NCI-H1105 (cell line): ENCODE results near the gene UPK3BL1.
"Not testable (repeated sequence)": the region's sequence is repeated elsewhere in the genome, so short reads cannot be mapped to it uniquely, and the experiment has no call there.

ENCODE experiments used
- DNase-seq: peaks from one replicate; lab custom pipeline; 2025; lab: John Stamatoyannopoulos, UW

Gene UPK3BL1, protein sequence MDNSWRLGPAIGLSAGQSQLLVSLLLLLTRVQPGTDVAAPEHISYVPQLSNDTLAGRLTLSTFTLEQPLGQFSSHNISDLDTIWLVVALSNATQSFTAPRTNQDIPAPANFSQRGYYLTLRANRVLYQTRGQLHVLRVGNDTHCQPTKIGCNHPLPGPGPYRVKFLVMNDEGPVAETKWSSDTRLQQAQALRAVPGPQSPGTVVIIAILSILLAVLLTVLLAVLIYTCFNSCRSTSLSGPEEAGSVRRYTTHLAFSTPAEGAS

DNA sequence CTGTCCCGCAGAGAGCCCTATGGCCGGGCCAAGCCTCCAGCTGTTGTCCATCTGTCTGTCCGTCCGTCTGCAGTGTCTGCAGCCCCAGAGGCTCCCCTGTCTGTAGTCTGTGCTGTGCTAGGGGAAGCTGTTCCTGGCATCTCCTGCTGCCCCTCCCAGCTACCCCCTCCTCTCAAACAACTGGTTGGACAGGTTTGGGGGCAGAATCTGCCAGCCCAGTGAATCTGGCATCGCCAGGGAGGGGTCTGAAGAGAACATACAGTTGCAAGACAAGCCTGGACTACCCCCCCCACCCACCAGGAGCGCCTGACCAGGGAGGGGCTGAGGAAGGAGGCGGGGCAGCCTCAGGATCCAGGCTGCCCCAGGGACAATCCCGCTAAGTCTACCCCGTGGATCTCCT is at the start of gene UPK3BL1:
Gene UPK3BL1, minus strand, starts transcription at position 101 of the 400 bp plus-strand sequence. Its CDS starts 50 bp downstream, at position 51.
- not testable (repeated sequence) for DNase-seq

DNA sequence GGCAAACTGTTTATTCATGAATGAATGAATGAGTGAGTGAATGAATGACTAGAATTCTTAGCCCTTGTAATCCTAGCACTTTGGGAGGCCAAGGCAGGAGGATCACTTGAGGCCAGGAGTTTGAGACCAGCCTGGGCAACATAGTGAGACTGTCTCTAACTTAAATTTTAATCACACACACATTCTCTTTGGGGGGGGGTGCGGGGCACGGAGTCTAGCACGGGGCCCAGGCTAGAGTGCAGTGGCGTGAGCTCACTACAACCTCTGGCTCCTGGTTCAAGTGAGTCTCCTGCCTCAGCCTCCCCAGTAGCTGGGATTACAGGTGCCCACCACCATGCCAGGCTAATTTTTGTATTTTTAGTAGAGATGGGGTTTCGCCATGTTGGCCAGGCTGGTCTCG is 48.0 kb upstream of the UPK3BL1 start:
- DNase-seq, result not testable (repeated sequence)

- not testable (repeated sequence) for DNase-seq
Measured at GRCh38 chr7:102689436-102690282, 47.1 kb upstream of the UPK3BL1 start.

DNA sequence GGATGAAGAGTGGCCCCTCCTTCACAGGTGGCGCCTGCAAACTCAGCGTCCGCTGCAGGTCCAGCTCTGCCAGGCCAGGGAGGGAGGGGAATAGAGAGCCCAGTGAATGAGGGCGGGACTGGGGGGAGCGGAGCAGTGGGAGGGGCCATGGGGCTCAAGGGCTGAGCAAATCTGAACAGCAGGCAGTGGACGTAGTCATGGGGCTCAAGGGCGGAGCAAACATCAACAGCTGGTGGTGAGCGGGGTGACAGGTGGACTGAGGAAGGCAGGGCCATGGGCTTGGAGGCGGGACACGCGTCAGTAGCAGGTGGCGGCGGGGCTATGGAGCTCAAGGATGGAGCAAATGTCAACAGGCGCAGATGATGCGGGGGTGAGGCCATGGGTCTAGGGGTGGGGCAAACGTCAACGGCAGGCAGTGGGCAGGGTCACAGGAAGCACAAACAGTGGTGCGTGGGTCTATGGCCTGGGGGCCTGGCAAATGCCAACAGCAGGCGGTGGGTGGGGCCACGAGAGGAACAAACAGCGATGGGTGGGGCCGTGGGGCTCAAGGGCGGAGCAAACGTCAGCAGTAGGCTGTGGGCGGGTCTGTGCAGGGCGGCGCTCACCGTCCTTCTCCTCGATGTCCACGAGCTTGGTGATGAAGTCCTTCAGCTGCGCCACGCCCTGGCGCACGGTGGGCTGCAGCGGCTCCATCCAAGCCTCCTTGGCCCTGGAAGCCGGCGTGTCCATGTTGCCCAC is 45.9 kb upstream of the UPK3BL1 start:
- DNase-seq, result not testable (repeated sequence)

DNA sequence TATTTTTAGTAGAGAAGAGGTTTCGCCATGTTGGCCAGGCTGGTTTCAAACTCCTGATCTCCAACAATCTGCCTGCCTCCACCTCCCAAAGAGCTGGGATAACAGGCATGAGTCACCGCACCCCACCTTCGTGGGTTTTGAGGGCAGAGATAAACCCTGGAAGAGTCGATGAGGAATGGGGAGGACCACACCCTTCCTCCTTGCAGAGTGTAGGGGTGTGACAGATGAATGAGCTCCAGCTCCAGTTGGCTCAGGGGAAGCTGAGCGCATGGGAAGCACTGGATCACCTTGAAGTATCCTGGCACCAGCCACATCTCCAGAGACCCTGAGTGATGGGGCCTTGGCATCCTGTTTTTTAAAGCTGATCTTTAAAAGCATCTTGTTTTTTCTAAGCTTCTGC is 40.0 kb upstream of the UPK3BL1 start:
- DNase-seq, result not testable (repeated sequence)

DNA sequence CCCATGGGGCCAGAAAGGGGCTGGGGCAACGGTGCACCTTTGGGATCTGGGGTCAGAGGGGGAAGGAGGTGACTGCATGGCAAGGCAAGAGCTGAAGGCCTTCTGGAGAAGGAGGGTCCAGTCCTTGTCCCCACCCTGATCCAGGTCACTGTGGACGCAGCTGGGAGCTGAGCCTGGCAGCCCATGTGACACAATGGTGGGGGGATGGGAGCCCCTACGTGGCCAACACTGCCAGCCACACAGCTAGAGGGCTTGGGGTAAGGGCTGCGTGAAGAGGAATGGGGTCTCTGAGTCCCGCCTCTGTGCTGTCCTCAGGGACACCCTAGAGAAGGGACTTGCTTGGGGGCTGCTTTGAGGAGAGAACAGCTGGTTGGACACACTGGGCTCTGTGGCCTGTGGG is 38.2 kb upstream of the UPK3BL1 start:
- not testable (repeated sequence) for DNase-seq

- not testable (repeated sequence) for DNase-seq
Measured at GRCh38 chr7:102675545-102675944, 33.0 kb upstream of the UPK3BL1 start.

GRCh38 chr7:102673447-102674067 is 31.0 kb upstream of the UPK3BL1 start:
- not testable (repeated sequence) for DNase-seq

- not testable (repeated sequence) for DNase-seq
Measured at GRCh38 chr7:102671956-102672307, 29.3 kb upstream of the UPK3BL1 start.

GRCh38 chr7:102671166-102671955 is 28.8 kb upstream of the UPK3BL1 start, which contains the start of gene POLR2J2:
POLR2J2 (minus strand) TSS chr7:102671663; CDS start chr7:102671601, 62 bp downstream.
- not testable (repeated sequence) for DNase-seq

DNA sequence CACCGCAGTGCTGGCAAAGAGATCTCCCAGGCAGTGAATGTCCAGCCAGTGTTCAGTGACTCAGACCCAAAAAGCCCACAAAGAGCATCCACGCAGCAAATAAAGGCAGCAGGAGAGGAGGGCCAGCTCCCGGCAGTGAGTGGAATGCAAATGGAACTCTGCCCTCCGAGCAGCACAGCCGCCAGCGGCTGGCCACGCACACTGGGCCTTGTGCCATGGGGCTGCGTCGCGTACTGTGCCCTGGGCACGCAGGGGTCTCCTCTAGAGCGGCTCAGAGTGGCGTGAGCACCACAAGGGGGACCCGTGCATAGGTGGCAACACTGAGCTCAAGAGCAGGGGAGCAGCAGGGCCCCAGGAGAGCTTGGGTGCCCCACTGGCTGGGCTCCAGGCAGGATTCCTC is 24.9 kb upstream of the UPK3BL1 start:
- not testable (repeated sequence) for DNase-seq

- DNase-seq, result not testable (repeated sequence)
Measured at GRCh38 chr7:102666850-102667249, 24.3 kb upstream of the UPK3BL1 start.

- DNase-seq, result not testable (repeated sequence)
Measured at GRCh38 chr7:102664765-102665164, 22.2 kb upstream of the UPK3BL1 start.

DNA sequence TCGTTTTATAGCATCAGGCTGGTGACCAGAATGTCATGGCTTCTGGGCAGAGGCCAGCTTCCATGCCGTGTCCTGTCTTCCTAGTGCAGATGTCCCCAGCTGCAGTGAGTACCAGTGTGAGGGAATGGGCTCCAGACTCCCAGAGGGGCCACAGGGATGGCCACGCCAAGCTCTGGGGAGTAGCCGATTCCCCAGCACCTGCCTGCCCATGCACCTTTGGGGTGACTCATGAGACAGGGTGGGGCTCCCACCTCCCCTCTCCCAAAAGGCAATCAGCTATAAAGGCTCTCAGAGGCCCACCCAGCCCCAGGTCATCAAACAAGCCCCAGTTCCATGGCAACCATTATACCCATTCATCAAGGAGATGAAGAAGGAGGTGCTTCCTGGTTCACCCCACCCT is 7.3 kb upstream of the UPK3BL1 start, which contains the start of gene SPDYE2B:
Gene SPDYE2B, plus strand, starts transcription at position 396 of the 400 bp plus-strand sequence. CDS start 2,030 bp downstream, outside the sequence.
- DNase-seq, result not testable (repeated sequence)

DNA sequence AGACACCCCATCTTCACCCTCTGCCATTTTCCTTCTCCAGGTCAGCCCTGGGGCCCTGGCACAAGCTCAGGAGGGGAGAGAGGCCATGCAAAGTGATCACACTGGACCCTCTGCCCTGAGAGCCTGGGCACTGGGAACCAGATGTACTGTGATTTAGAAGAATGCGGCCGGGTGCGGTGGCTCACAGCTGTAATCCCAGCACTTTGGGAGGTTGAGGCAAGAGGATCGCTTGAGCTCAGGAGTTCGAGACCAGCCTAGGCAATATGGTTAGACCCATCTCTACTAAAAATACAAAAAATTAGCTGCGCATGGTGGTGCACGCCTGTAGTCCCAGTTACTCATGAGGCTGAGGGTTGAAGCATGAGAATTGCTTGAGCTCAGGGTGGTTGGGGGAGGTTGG is 5.2 kb upstream of the UPK3BL1 start:
- not testable (repeated sequence) for DNase-seq

GRCh38 chr7:102643404-102643803 is 813 bp upstream of the UPK3BL1 start:
- DNase-seq, result not testable (repeated sequence)

DNA sequence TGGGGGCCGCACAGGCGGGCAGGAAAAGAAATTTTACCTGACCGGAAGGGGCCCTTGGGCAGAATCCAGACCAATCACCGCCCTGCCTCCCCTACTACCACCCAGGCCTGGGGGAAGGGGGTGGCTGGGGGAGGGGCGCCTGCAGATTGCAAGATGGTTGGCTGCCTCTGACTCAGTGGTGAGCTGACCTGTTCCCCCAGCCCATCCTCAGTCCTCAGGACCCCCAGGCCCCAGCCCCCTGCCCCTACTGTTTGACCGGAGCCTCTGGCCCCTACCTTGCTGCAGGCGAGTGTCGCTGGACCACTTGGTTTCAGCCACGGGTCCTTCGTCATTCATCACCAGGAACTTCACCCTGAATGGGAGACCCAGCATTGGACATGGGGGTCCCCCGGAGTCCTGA is 3.7 kb downstream of the UPK3BL1 start:
- not testable (repeated sequence) for DNase-seq

DNA sequence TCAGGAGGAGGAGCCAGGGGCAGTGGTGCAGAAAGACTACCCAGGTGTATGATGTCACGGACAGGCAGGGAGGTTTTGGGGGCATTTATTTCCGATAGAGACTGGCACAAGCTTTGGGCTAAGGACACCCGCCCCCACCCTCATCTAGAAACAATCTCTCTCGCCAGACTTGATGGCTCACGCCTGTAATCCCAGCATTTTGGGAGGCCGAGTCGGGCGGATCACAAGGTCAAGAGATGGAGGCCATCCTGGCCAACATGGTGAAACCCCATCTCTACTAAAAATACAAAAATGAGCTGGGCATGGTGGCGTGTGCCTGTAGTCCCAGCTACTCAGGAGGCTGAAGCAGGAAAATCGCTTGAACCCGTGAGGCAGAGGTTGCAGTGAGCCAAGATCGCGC is 5.6 kb downstream of the UPK3BL1 start:
- DNase-seq, result not testable (repeated sequence)

- not testable (repeated sequence) for DNase-seq
Measured at GRCh38 chr7:102635354-102635753, 7.2 kb downstream of the UPK3BL1 start.

GRCh38 chr7:102634299-102634698 is 8.3 kb downstream of the UPK3BL1 start:
- not testable (repeated sequence) for DNase-seq

GRCh38 chr7:102630622-102631021 is 12.0 kb downstream of the UPK3BL1 start:
- not testable (repeated sequence) for DNase-seq
